ENCODE measurements around the gene PIK3C2G.

GRCh38 chr12:18681818-18682217 is 420.5 kb downstream of the PIK3C2G start:
- TF ChIP-seq CTCF (IDR thresholded peaks at IDR 0.05) (no peak), ZFX (IDR thresholded peaks at IDR 0.05; ENCODE audit: borderline replicate concordance) (no peak)
